SIG-M5 treated with dmso at 0.1 percent for 504 hours (cell line): Measurements from ENCODE around the gene LAMA3.
A peak's percentile ranks its signal among the peaks of the same experiment; 100 is the strongest.

Experiments
- DNase-seq: peaks from one replicate; lab custom pipeline; 2025; ENCODE audit not compliant: unreplicated experiment; lab: John Stamatoyannopoulos, UW

LAMA3 gene

GRCh38 chr18:23934252-23934651, 245.0 kb downstream of the LAMA3 start:
- no peak for DNase-seq

DNA sequence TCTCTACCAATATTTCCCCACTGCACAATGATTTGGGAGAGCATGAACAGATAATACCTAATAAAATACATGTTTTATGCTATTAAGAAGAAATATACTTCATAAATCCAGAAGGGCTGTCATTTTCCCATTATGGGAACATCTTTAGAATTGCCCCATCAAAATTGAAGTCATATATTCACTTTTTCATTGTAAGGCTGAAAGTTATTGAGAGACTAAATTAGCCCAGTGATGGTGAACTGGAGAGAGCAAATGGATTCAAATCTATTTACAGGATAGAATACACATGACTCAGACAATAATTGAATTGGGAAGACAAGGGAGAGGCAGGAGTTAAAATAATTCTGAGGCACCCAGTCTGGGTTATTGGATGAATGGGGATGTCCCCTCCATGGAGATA, 245.6 kb downstream of the LAMA3 start:
- no peak for DNase-seq

DNA sequence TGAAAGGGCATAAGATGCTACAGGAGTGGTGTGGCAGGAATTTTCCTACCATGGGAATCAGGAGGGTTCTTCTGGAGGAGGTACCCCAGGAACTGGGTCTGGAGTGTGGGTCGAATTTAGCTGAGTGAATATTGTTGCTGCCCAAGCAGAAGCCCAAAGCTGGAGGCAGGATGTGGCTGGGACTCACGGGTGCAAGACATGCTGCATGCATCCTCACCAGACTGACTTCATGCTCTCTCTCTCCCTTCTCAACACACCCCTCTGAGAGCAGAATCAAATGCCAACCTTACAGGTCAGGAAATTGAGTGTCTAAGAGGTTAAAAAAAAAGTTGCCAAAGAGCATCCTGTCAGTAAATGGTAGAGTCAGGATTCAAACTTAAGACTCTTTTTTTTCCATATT, 246.6 kb downstream of the LAMA3 start:
- DNase-seq = no peak

DNA sequence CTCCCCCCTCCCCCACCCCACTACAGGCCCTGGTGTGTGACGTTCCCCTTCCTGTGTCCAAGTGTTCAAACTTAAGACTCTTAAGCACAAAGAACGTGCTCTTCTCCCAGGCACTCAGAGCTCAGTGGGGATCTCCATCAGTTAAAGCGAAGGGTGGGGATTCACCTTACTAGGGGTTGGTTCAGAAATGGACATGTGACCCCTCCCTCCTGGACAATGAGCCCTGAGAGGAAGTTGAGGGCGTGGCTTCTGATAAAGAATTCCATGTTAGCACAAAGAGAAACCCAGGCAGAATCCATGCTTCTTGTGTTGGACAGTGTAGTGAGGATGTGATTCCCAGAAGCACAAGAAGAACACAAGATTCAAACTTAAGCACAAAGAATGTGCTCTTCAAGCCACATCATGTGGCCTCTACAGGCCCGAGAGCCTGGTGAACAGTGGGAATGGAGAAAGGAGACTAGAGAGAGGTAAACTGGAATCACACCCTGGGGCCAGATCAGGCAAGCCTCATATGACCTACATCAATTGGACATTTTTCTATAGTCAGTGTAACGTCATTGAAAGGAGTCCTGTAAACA, 247.2 kb downstream of the LAMA3 start:
- no peak for DNase-seq

DNA sequence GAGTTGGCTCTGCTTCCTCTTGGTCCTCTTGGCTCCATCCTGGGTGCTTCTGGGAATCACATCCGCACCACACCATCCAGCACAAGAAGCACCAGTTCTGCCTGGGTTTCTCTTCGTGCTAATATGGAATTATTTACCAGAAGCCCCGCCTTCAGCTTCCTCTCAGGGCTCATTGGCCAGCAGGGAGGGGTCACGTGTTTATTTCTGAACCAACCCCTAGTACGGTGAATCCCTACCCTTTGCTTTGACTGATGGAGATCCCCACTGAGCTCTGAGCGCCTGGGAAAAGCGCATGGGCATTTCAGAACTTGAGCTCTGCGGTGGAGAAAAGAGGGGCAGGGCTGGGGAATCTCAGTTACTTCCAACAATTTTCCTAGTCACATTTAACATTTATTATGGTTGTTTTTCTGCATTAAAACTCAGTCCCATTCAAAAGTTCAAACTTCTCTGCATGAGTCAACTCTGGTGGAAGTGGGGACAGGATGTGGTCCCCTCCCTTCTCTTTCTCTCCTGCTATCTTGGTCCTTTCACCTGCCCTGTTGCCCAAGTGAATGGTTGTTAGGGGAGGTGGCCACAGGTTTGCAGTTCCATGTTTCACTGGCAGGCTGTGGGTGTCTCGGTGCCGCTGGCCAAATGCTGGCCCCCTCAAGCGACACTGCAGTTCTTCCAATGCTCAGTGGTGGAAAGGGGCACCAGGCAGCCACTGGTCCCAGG, 248.9 kb downstream of the LAMA3 start:
- DNase-seq = no peak

- DNase-seq = no peak
Observed at GRCh38 chr18:23938901-23939341, 249.7 kb downstream of the LAMA3 start.

GRCh38 chr18:23939366-23939765, 250.1 kb downstream of the LAMA3 start:
- no peak for DNase-seq

GRCh38 chr18:23939896-23940295, 250.6 kb downstream of the LAMA3 start:
- no peak for DNase-seq

- no peak for DNase-seq
Observed at GRCh38 chr18:23941791-23942190, 252.5 kb downstream of the LAMA3 start.

- DNase-seq = no peak
Observed at GRCh38 chr18:23943104-23943503, 253.9 kb downstream of the LAMA3 start.

- DNase-seq = peak; percentile 15
Observed at GRCh38 chr18:23943903-23944624, 254.8 kb downstream of the LAMA3 start.

DNA sequence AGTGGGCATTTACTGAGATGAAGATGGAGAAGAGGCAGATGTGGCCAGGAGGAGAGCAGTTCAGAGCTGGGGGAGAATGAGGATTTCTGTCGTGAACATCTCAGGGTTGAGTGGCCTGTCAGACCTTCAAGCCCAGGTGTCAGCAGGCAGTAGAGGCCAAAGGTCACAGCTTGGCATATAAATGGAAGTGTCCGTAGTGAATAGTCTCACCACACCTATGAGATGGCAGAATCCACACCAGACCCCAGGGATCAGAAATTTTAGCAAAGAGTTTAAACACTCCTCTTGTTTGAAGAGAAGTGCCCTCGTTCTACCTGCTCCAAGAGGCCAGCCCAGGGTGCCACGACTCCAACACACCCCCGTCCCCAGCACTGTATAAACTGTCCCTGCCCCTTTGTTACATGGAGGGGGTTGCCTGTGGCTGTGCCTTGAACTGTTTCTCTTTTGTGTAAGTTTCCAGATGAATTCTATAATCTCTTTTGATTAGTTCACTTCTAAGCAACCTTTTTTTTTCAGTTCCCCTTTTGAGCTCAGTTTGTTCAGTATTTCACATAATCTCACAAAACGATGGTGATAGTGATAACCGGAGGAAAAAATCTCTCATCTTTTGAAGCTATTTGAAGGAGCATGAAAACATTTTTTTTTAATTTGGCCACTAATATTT, 256.3 kb downstream of the LAMA3 start:
- DNase-seq = peak; percentile 23

- DNase-seq = no peak
Observed at GRCh38 chr18:23949863-23950262, 260.6 kb downstream of the LAMA3 start.

- no peak for DNase-seq
Observed at GRCh38 chr18:23950644-23951043, 261.4 kb downstream of the LAMA3 start.

- no peak for DNase-seq
Observed at GRCh38 chr18:23951206-23951605, 262.0 kb downstream of the LAMA3 start.

DNA sequence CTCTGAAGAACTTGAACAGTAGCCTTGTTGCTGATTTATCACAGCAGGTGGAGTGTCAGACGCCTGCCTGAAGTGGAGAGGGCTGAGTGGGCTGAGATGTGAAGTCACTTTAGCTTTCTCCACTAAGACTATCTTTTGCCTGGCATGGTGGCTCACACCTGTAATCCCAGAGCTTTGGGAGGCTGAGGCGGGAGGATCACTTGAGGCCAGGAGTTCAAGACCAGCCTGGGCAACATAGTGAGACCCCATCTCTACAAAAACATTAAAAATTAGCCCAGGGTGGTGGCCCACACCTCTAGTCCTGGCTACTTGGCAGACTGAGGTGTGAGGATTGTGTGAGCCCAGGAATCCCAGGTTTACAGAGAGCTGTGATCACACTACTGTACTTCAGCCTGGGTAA, 264.7 kb downstream of the LAMA3 start:
- DNase-seq = no peak

DNA sequence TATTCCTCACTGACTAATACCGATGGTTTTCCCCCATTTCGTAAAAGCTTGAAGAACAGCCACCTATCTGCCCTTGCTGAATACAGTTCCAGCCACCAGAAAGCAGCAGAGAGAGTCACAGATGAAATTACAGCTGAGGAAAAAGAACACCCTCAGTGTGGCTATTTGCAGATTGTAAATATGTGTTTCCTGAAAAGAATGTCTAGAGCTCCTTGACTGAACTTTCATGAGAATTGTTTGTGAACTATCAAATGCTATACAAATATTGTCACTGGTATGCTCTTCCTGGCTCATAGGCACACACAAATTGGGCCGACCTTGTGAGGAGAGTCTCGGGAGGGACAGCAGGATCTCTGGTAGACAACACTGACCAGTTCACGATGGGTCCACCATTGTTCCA, 267.2 kb downstream of the LAMA3 start:
- no peak for DNase-seq

DNA sequence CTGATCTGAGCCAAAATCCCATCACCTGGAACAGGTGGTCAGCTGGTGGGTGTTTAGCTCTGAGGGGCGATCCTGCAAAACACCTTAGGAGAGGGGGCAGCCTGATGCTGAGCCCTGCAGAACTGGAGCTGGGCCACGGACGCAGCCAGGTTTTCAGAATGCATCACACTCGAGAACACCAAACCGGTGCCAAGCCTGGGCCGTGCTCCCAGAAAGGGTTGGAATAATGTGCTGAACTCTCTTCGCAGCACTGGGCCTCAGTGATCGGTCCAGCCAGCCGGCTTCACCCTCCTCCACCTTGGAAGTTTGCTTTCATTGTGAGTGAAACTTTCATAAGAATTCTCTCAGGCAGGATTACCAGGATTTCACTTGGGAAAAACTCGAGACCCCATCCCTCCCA, 268.8 kb downstream of the LAMA3 start:
- DNase-seq = no peak

DNA sequence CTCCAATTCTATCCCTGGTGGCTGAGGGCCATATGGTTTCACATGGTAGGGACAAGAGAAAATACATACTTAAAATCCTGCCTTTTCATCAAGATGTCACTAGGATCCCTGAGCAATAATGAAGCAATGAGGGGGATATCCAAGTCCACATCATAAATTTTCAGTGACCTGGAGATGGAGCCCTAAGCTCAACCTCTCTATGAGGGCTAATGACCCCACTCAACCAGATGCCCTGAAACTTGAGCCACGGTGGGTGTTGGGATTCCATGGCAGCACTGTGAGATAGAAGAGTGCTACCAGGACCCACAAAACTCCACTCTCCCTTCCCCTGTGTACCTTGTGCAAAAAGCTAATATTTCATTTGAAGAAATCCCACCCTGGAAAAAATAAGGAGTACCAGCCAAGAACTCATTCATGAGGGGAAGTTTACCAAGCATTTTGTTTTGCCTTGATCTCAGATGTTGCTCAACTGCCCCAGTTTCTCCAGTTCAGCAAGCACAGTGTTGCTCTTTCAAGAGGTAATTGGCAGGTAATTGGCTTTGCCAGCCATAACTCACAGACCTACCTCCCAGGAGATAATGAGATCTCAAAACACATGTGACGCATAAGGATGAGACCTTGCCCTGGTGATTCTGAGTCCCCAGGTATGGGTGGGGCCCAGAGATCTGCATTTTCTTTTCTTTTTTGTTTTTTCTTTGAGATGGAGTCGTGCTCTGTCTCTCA, 274.4 kb downstream of the LAMA3 start:
- DNase-seq = no peak

- DNase-seq = no peak
Observed at GRCh38 chr18:23964282-23965238, 275.3 kb downstream of the LAMA3 start.
